Stimulated activated CD8-positive, alpha-beta memory T cell treated with anti-CD3 and anti-CD28 coated beads, Interleukin-4, amount 100 ng/mL, for 4 hours (primary cell): ENCODE measurements around the gene GLDC.
"Not testable (repeated sequence)": the region's sequence is repeated elsewhere in the genome, so short reads cannot be mapped to it uniquely, and the experiment has no call there.

Source experiments
- DNase-seq, 2 donors: peaks; one replicate each; pipeline ENCODE4 v3.0.0-alpha.2; 2020; ENCODE audit warnings: low read depth in 2 of 2, low spot score in 1 of 2

GLDC gene

DNA sequence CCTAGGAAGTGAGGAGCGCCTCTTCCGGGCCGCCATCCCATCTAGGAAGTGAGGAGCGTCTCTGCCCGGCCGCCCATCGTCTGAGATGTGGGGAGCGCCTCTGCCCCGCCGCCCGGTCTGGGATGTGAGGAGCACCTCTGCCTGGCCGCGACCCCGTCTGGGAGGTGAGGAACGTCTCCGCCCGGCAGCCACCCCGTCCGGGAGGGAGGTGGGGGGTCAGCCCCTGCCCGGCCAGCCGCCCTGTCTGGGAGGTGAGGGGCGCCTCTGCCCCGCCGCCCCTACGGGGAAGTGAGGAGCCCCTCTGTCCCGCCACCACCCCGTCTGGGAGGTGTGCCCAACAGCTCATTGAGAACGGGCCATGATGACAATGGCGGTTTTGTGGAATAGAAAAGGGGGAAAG is 22.7 kb downstream of the GLDC start:
- not testable (repeated sequence) for DNase-seq

DNA sequence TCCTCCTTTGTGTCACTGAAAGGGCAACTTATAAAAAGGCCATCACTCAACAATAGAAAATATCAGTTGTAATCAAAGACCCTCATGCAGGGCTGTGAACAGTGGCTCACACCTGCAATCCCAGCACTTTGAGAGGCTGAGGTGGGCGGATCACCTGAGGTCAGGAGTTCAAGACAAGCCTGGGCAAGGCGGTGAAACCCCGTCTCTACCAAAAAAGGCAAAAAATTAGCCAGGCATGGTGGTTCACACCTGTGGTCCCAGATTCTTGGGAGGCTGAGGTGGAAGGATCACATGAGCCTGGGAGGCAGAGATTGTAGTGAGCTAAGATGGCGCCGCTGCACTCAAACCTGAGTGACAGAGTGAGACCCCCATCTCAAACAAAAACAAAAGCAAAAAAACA is 24.7 kb downstream of the GLDC start:
- DNase-seq = no peak

GRCh38 chr9:6620353-6620752 is 25.2 kb downstream of the GLDC start:
- no peak for DNase-seq

- DNase-seq = no peak
Observed at GRCh38 chr9:6619909-6620308, 25.6 kb downstream of the GLDC start.

DNA sequence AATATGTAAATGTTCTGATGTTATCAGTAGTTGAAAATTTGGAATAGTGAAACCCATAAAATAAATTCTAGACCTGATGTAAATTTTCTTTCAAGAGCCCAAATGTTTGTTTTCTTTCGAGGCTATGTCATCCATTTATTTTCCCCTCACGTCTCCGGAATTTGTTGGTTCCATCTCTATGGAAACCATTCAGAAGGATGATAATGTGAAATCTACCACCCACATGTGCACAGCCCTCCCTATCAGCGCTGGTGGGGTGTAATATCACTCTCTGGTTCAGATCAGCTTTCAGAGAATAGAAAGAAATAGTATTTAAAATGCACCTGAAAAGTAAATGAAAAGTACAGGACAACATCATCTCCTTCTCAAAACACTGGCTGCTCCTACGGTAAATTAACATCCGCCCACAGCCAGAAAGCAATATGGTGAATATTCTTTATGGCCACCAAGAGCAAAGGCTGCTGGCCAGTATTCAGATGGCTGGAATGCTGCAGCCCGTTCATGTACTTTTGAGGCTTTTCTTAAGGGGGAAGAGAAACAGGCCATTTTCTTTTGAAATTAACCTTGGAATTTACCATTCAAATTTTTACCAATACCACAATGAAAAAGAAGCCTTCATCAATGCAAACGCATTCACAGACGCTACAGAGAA is 28.5 kb downstream of the GLDC start:
- DNase-seq = no peak

DNA sequence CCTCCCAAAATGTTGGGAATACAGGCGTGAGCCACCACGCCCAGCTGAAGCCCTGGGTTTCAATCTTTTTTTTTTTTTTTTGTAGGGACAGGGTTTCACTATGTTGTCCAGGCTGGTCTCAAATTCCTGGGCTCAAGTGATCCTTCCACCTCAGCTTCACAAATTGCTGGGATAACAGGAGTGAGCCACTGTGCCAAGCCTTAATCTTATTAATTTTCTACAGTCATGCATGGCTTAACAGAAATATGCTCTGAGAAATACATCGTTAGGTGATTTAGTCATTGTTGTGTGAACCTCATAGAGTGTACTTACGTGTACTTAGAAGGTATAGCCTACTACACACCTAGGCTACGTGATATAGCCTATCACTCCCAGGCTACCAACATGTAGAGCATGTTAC is 31.0 kb downstream of the GLDC start:
- DNase-seq = no peak

- no peak for DNase-seq
Observed at GRCh38 chr9:6611865-6612264, 33.7 kb downstream of the GLDC start.

GRCh38 chr9:6610073-6610472 is 35.5 kb downstream of the GLDC start:
- no peak for DNase-seq

DNA sequence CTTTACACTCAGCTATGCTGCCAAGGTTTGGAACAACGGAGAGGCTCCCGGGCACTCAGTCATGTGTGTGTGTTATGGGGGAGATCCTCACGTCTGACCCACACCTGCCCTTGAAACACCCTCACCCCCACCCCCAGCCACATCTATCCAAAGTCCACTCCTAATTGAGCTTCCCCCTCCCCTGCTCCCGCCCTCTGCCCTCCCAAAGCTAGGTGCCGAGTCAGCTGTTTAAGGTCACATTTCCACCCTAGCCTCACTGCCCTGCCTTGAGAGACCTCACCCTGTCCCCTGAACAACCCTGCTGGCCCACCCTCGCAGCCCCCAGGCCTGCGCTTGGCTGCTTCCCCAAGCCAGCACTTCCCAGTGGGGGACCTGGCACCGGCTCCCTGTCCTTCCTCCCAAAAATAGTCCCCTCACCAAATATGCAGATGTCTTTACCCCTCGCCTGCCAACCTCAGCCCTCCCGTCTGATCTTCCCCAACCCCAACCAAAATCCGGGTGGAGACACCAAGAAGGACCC is 36.0 kb downstream of the GLDC start:
- DNase-seq = no peak

GRCh38 chr9:6605202-6605601 is 40.3 kb downstream of the GLDC start:
- DNase-seq = no peak

DNA sequence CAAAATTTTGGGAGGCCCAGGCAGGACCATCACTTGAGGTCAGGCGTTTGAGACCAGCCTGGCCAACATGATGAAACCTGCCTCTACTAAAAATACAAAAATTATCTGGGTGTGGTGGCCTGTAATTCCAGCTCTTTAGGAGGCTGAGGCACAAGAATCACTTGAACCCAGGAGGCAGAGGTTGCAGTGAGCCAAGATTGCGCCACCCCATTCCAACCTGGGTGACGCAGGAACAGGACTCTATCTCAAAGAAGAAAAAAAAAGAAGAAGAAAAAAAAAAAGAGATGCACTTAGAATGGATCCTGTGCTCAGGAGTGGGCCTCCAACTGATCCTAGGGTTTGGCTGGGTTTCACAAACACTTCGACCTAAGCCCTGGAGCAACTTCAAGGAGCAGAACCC is 45.1 kb downstream of the GLDC start:
- DNase-seq = no peak

DNA sequence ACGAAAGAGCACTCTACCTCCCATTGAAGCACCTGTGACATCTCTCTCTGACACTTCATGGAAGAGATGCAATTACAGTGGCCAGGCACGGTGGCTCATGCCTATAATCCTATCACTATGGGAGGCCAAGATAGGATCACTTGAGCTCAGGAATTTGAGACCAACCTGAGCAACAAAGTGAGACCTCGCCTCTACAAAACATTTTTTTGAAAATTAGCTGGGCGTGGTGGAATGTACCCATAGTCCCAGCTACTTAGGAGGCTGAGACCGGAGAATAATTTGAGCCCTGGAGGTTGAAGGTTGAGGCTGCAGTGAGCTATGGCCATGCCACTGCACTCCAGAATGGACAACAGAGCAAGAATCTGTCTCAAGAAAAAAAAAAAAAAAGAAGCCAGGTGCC is 45.5 kb downstream of the GLDC start:
- DNase-seq = no peak

DNA sequence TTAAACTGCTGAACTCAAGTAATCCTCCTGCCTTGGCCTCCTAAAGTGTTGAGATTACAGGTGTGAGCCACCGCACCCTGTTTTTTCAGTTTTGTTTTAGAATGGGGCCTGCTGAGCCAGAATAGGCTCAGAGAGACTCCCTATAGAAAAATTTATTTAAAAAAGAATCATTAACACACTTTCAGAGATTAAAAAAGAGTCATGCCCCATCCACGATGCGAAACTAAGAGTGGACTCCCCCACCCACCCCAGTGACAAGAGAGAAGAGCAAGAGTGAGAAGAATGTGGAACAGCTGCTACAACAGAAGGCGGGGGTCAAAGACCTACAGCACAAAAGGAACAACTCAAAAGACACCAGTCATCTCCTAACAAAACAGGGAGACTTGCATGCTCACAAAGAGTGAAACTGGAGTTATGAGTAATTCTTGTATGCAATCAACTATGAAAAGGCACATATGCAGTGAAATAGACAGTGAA is 47.2 kb downstream of the GLDC start:
- no peak for DNase-seq

DNA sequence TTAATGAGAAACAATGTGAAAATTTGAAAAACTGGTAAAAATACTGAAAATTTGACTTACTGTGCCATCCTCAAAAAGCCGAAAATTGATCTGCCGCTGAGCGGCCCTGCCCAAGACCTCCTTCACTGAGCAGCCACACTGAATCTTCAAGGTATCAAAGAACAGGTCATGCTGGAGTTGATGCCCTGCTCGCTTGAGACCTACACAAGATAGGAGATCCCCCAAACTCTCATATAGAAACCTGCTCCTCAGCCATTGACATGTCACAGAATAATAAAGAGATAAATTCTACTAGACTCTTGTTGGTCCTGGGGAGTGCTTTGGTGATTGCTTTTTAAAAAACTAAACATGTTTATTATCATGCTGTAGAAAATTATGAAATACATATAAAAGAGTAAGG is 52.7 kb downstream of the GLDC start:
- no peak for DNase-seq

- no peak for DNase-seq
Observed at GRCh38 chr9:6592231-6592630, 53.3 kb downstream of the GLDC start.

DNA sequence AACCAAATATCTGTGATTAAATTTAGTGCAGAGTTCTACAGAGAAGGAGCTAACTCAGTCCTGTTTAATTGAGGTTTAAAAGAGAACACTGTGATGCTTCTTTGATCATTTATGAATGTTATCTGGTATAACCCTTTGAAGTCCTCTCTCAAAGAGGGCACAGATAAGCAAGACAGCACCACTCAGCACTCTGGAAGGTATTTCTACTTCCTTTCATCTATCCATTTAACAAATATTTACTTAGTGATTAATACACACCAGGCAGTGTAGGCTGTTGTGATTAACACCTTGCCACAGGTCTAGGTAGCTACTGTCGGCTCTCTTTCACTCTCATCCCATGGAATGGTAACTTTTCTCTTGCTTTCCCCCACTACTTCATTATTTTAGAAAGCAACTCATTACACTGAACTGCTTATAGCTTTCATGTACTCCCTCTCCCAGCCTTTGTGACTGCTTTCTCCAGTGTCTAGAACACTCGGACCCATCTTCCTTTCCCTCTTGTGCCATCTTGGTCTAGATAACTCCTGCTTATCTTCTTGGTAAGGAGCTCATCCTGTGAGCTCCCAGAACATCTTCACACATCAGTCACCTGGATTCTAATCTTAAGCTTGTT is 54.7 kb downstream of the GLDC start:
- no peak for DNase-seq

DNA sequence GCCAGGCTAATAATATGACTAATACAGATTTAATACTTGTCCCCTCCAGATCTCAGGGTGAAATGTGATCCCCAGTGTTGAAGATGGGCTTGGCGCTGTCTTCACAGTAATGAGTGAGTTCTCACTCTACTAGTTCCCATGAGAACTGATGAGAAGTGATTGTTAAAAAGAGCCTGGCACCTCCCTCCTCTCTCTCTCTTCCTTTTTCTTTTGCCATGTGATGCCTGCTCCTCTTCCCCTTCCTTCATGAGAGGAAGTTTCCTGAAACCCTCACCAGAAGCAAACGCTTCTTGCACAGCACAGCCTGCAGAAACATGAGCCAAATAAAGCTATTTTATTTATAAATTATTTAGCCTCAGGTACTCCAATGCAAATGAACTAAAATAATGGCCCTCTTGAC is 55.2 kb downstream of the GLDC start:
- DNase-seq = no peak

GRCh38 chr9:6584881-6585597 is 60.5 kb downstream of the GLDC start:
- DNase-seq = no peak

- DNase-seq = no peak
Observed at GRCh38 chr9:6581253-6581652, 64.3 kb downstream of the GLDC start.

GRCh38 chr9:6579613-6580012 is 65.9 kb downstream of the GLDC start:
- DNase-seq = no peak

GRCh38 chr9:6576987-6577386 is 68.5 kb downstream of the GLDC start:
- DNase-seq = no peak

- no peak for DNase-seq
Observed at GRCh38 chr9:6575324-6576034, 70.0 kb downstream of the GLDC start.
